Neural cell (in vitro differentiated cells): ENCODE data around the gene PDE10A.

Experiments
- CTCF ChIP-seq: fragments of 450-650 bp; IDR thresholded peaks from 2 replicates; pipeline ENCODE4 v1.5.1; 2014; ENCODE audit warnings: antibody characterized with exemption, mild to moderate bottlenecking, moderate library complexity; ENCODE audit not compliant: poor library complexity, severe bottlenecking
- EP300 ChIP-seq: fragments of 450-650 bp; conservative IDR thresholded peaks from 2 replicates; pipeline ENCODE4 v1.6.1; 2014; ENCODE audit warnings: antibody characterized with exemption, mild to moderate bottlenecking, moderate library complexity; ENCODE audit not compliant: poor library complexity, severe bottlenecking
- EZH2 ChIP-seq: fragments of 200-600, 300-800 bp; shearing (Covaris generic), sonication (generic); IDR thresholded peaks from 2 replicates; pipeline ENCODE4 v1.6.1; 2014; ENCODE audit warnings: antibody characterized with exemption, low read length, borderline replicate concordance, mild to moderate bottlenecking; ENCODE audit not compliant: insufficient read depth, poor library complexity, severe bottlenecking
- POLR2AphosphoS5 ChIP-seq: IDR thresholded peaks from 2 replicates; pipeline ENCODE4 v1.6.1; 2012
- REST ChIP-seq: IDR thresholded peaks from 2 replicates; pipeline ENCODE4 v1.6.1; 2012; ENCODE audit warnings: borderline replicate concordance
- SMC3 ChIP-seq: fragments of 450-650 bp; conservative IDR thresholded peaks from 2 replicates; pipeline ENCODE4 v1.6.1; 2014; ENCODE audit warnings: antibody characterized with exemption, mild to moderate bottlenecking, moderate library complexity; ENCODE audit not compliant: poor library complexity
- TAF1 ChIP-seq: IDR thresholded peaks from 2 replicates; pipeline ENCODE4 v1.6.1; 2012; ENCODE audit warnings: low read depth

- TF ChIP-seq TAF1 = no peak
- TF ChIP-seq CTCF = no peak
- TF ChIP-seq POLR2AphosphoS5 = no peak
- no peak for TF ChIP-seq EZH2
- no peak for TF ChIP-seq REST
- no peak for TF ChIP-seq EP300
- no peak for TF ChIP-seq SMC3
Observed at GRCh38 chr6:165632194-165632593, 30.8 kb downstream of the PDE10A start.
